BLaER1 treated with 17β-estradiol and CSF1 and Interleukin-3, amounts not matched to agents 10 nM and 100 nM (cell line): Measurements from ENCODE around the gene CNTLN.
"Not testable (repeated sequence)": the region's sequence is repeated elsewhere in the genome, so short reads cannot be mapped to it uniquely, and the experiment has no call there.

Source experiments
- H3K27ac ChIP-seq, 11 experiments: shearing (Covaris generic); formaldehyde crosslinking; 2 replicates each; pipeline ENCODE4 v1.8.1; 2022
- H3K27me3 ChIP-seq, 11 experiments: shearing (Covaris generic); formaldehyde crosslinking; 2 replicates each; pipeline ENCODE4 v1.8.1; 2022
- H3K36me3 ChIP-seq, 11 experiments: shearing (Covaris generic); formaldehyde crosslinking; 2 replicates each; pipeline ENCODE4 v1.8.1; 2022
- H3K4me1 ChIP-seq, 10 experiments: shearing (Covaris generic); formaldehyde crosslinking; 2 replicates each; pipeline ENCODE4 v1.8.1; 2022
- H3K4me2 ChIP-seq, 11 experiments: shearing (Covaris generic); formaldehyde crosslinking; 2 replicates each; pipeline ENCODE4 v1.8.1; 2022
- H3K4me3 ChIP-seq, 10 experiments: shearing (Covaris generic); formaldehyde crosslinking; 2 replicates each; pipeline ENCODE4 v1.8.1; 2022
- H3K9ac ChIP-seq, 11 experiments: shearing (Covaris generic); formaldehyde crosslinking; 2 replicates each; pipeline ENCODE4 v1.8.1; 2022
- H3K9me3 ChIP-seq, 11 experiments: shearing (Covaris generic); formaldehyde crosslinking; replicated peaks in 1 of 11; 2 replicates each; pipeline ENCODE4 v1.8.1; 2022
- H4K20me1 ChIP-seq, 11 experiments: shearing (Covaris generic); formaldehyde crosslinking; 2 replicates each; pipeline ENCODE4 v1.8.1; 2022
- Cebpa-rat ChIP-seq, 11 experiments: shearing (Covaris generic); IDR thresholded peaks; 2 replicates each; pipeline ENCODE4 v1.8.1; 2022

CNTLN gene

GRCh38 chr9:17165764-17166163 lies 30.9 kb downstream of the CNTLN start:
- no peak for TF ChIP-seq Cebpa-rat (IDR thresholded peaks at IDR 0.05)
- Histone ChIP-seq H3K4me2 (peak overlapping the region in 1 of 11 experiments; percentile 29; a peak in 1 of 22 replicates), H3K9me3 (peaks cover 17 to 45% (median 28%) of the 10 kb centered on the region in 11 experiments), H3K9ac (no peak overlapping the region), H4K20me1 (no peaks in the 10 kb centered on the region), H3K27me3 (no peaks in the 10 kb centered on the region), H3K27ac (peak overlapping the region in 1 of 11 experiments; percentile 3; a peak in 1 of 22 replicates), H3K4me3 (no peak overlapping the region), H3K36me3 (peaks cover 12 to 49% (median 25%) of the 10 kb centered on the region in 11 experiments; a peak in 20 of 22 replicates), H3K4me1 (peaks cover 0 to 7% (median 0%) of the 10 kb centered on the region in 10 experiments; a peak in 4 of 20 replicates)

GRCh38 chr9:17166346-17166745 lies 31.5 kb downstream of the CNTLN start:
- TF ChIP-seq Cebpa-rat (IDR thresholded peaks at IDR 0.05), result no peak
- peaks cover 0 to 7% (median 0%) of the 10 kb centered on the region in 10 experiments; a peak in 4 of 20 replicates for H3K4me1 ChIP-seq

GRCh38 chr9:17171309-17172094 lies 36.7 kb downstream of the CNTLN start:
- no peak overlapping the region for H3K4me2 ChIP-seq
- no peak for TF ChIP-seq Cebpa-rat (IDR thresholded peaks at IDR 0.05)
- peaks cover 5 to 26% (median 14%) of the 10 kb centered on the region in 11 experiments; a peak in 16 of 22 replicates for H3K36me3 ChIP-seq
- H3K9me3 ChIP-seq, result peaks cover 12 to 45% (median 28%) of the 10 kb centered on the region in 11 experiments
- H3K27ac ChIP-seq, result no peak overlapping the region
- no peaks in the 10 kb centered on the region for H3K4me1 ChIP-seq
- no peaks in the 10 kb centered on the region for H3K27me3 ChIP-seq
- no peak overlapping the region for H3K4me3 ChIP-seq
- H4K20me1 ChIP-seq, result peaks cover 0 to 11% (median 0%) of the 10 kb centered on the region in 11 experiments; a peak in 2 of 22 replicates
- H3K9ac ChIP-seq, result no peak overlapping the region

More at GRCh38 chr9:17166346-17166745, 31.5 kb downstream of the CNTLN start:
- Histone ChIP-seq H3K27ac (no peak overlapping the region), H3K4me3 (no peak overlapping the region), H3K4me2 (no peak overlapping the region), H3K36me3 (peaks cover 13 to 49% (median 25%) of the 10 kb centered on the region in 11 experiments; a peak in 20 of 22 replicates), H3K9me3 (peaks cover 17 to 48% (median 31%) of the 10 kb centered on the region in 11 experiments), H3K9ac (no peak overlapping the region), H3K27me3 (no peaks in the 10 kb centered on the region), H4K20me1 (peaks cover 0 to 3% (median 0%) of the 10 kb centered on the region in 11 experiments; a peak in 1 of 22 replicates)

GRCh38 chr9:17177496-17177895 lies 42.7 kb downstream of the CNTLN start:
- not testable (repeated sequence) for H3K4me2 ChIP-seq, H4K20me1 ChIP-seq, H3K9ac ChIP-seq, H3K4me3 ChIP-seq, H3K27ac ChIP-seq, H3K27me3 ChIP-seq, H3K4me1 ChIP-seq
- H3K36me3 ChIP-seq, result peaks cover 6 to 19% (median 15%) of the 10 kb centered on the region in 11 experiments; a peak in 16 of 22 replicates
- peaks cover 21 to 41% (median 34%) of the 10 kb centered on the region in 11 experiments for H3K9me3 ChIP-seq

- H3K4me1 ChIP-seq, result peaks cover 0 to 6% (median 0%) of the 10 kb centered on the region in 10 experiments; a peak in 3 of 20 replicates
- peaks cover 0 to 3% (median 0%) of the 10 kb centered on the region in 11 experiments; a peak in 1 of 22 replicates for H3K36me3 ChIP-seq
- no peak for TF ChIP-seq Cebpa-rat (IDR thresholded peaks at IDR 0.05)
- H4K20me1 ChIP-seq, result peaks cover 0 to 4% (median 0%) of the 10 kb centered on the region in 11 experiments; a peak in 1 of 22 replicates
- no peak overlapping the region for H3K27ac ChIP-seq
- no peak overlapping the region for H3K9ac ChIP-seq
- peaks cover 0 to 11% (median 0%) of the 10 kb centered on the region in 11 experiments; a peak in 6 of 22 replicates for H3K9me3 ChIP-seq
- no peak overlapping the region for H3K4me2 ChIP-seq
- no peak overlapping the region for H3K4me3 ChIP-seq
- no peaks in the 10 kb centered on the region for H3K27me3 ChIP-seq
Measured at GRCh38 chr9:17185481-17186029, 50.7 kb downstream of the CNTLN start.

- Histone ChIP-seq H3K36me3 (peaks cover 0 to 22% (median 14%) of the 10 kb centered on the region in 11 experiments; a peak in 10 of 22 replicates), H3K4me1 (no peaks in the 10 kb centered on the region), H3K4me2 (no peak overlapping the region), H3K4me3 (no peak overlapping the region), H3K9ac (no peak overlapping the region), H3K9me3 (peaks cover 21 to 31% (median 27%) of the 10 kb centered on the region in 11 experiments; a peak in 19 of 22 replicates), H3K27ac (no peak overlapping the region), H3K27me3 (no peaks in the 10 kb centered on the region), H4K20me1 (no peaks in the 10 kb centered on the region)
- TF ChIP-seq Cebpa-rat (IDR thresholded peaks at IDR 0.05), result no peak
Measured at GRCh38 chr9:17191082-17191481, 56.2 kb downstream of the CNTLN start.

- Histone ChIP-seq H4K20me1 (no peaks in the 10 kb centered on the region; a peak in 1 of 22 replicates), H3K27me3 (no peaks in the 10 kb centered on the region), H3K4me1 (no peaks in the 10 kb centered on the region), H3K4me2 (no peak overlapping the region), H3K27ac (no peak overlapping the region), H3K36me3 (peaks cover 0 to 28% (median 14%) of the 10 kb centered on the region in 11 experiments; a peak in 12 of 22 replicates), H3K4me3 (no peak overlapping the region), H3K9ac (no peak overlapping the region), H3K9me3 (peaks cover 74 to 98% (median 90%) of the 10 kb centered on the region in 11 experiments)
- TF ChIP-seq Cebpa-rat (IDR thresholded peaks at IDR 0.05), result no peak
Measured at GRCh38 chr9:17204611-17205152, 69.8 kb downstream of the CNTLN start.

GRCh38 chr9:17216011-17216410 lies 81.2 kb downstream of the CNTLN start:
- H4K20me1 ChIP-seq, result peaks cover 0 to 11% (median 0%) of the 10 kb centered on the region in 11 experiments; a peak in 2 of 22 replicates
- H3K27ac ChIP-seq, result no peak overlapping the region; a peak in 2 of 22 replicates
- H3K4me3 ChIP-seq, result no peak overlapping the region
- peaks cover 25 to 48% (median 33%) of the 10 kb centered on the region in 11 experiments; a peak in 21 of 22 replicates for H3K9me3 ChIP-seq
- TF ChIP-seq Cebpa-rat (IDR thresholded peaks at IDR 0.05), result no peak
- peaks cover 0 to 46% (median 20%) of the 10 kb centered on the region in 10 experiments; a peak in 15 of 20 replicates for H3K4me1 ChIP-seq
- H3K9ac ChIP-seq, result no peak overlapping the region
- no peaks in the 10 kb centered on the region for H3K36me3 ChIP-seq
- H3K27me3 ChIP-seq, result no peaks in the 10 kb centered on the region
- peak overlapping the region in 7 of 11 experiments; percentile 32 to 74 (median 48); a peak in 12 of 22 replicates for H3K4me2 ChIP-seq
